Fibroblast of lung (primary cell): ENCODE results near the gene ARHGAP28. TPM values are rescaled to one million over a fixed set of nuclear protein-coding genes. Genes with fewer than 3 reads are reported as not detected.
"Not testable (repeated sequence)": the region's sequence is repeated elsewhere in the genome, so short reads cannot be mapped to it uniquely, and the experiment has no call there.

Experiments used
- DNase-seq, 2 donors: peaks; one replicate each; pipeline versions ENCODE4 v3.0.0 to v3.0.0-alpha.2; 2010; ENCODE audit warnings: low read depth in 2 of 2
- H2AFZ ChIP-seq: 2 replicates; pipeline ENCODE4 v1.5.1; 2012; ENCODE audit warnings: low read length, control low read depth, inconsistent platforms
- H3K27ac ChIP-seq: 2 replicates; pipeline ENCODE4 v1.5.1; 2011; ENCODE audit warnings: low read length, control low read depth; ENCODE audit not compliant: insufficient read depth
- H3K27me3 ChIP-seq: 2 replicates; pipeline ENCODE4 v1.5.1; 2011; ENCODE audit warnings: mild to moderate bottlenecking, low read length; ENCODE audit not compliant: control insufficient read depth, insufficient read depth
- H3K36me3 ChIP-seq: 2 replicates; pipeline ENCODE4 v1.5.1; 2011; ENCODE audit warnings: low read length; ENCODE audit not compliant: control insufficient read depth, insufficient read depth
- H3K4me1 ChIP-seq: 2 replicates; pipeline ENCODE4 v1.5.1; 2011; ENCODE audit warnings: low read length; ENCODE audit not compliant: control insufficient read depth, insufficient read depth; ENCODE audit errors: extremely low read depth
- H3K4me2 ChIP-seq: 2 replicates; pipeline ENCODE4 v1.5.1; 2011; ENCODE audit warnings: low read length, control low read depth; ENCODE audit not compliant: insufficient read depth; ENCODE audit errors: extremely low read depth
- H3K4me3 ChIP-seq, 4 experiments: fragments of 200-600 bp in 1 of 4; sonication (generic) in 1 of 4; replicated peaks in 1 of 4; 2 replicates each; pipeline ENCODE4 v1.5.1; 2011 to 2016; ENCODE audit warnings: low read length in 4 of 4, low read depth in 3 of 4, mild to moderate bottlenecking in 3 of 4, control low read depth in 2 of 4, inconsistent platforms in 1 of 4, mixed read lengths in 1 of 4; ENCODE audit not compliant: insufficient read depth in 1 of 4; ENCODE audit errors: control extremely low read depth in 1 of 4
- H3K79me2 ChIP-seq: 2 replicates; pipeline ENCODE4 v1.5.1; 2012; ENCODE audit warnings: mild to moderate bottlenecking, low read length, inconsistent platforms; ENCODE audit not compliant: control insufficient read depth, insufficient read depth
- H3K9ac ChIP-seq: 2 replicates; pipeline ENCODE4 v1.5.1; 2011; ENCODE audit warnings: mild to moderate bottlenecking, low read length, control low read depth; ENCODE audit not compliant: insufficient read depth
- H3K9me3 ChIP-seq: 2 replicates; pipeline ENCODE4 v1.5.1; 2012; ENCODE audit warnings: low read depth, low read length; ENCODE audit not compliant: control insufficient read depth, insufficient read depth
- H4K20me1 ChIP-seq: 2 replicates; pipeline ENCODE4 v1.5.1; 2011; ENCODE audit warnings: low read length; ENCODE audit not compliant: control insufficient read depth, insufficient read depth; ENCODE audit errors: extremely low read depth
- CTCF ChIP-seq, 2 donors: IDR thresholded peaks in 1 of 2; conservative IDR thresholded peaks in 1 of 2; 1 replicate in 1 of 2; 2 replicates in 1 of 2; pipeline ENCODE4 v1.5.1; 2011 to 2012; ENCODE audit warnings: low read length in 2 of 2, control low read depth in 1 of 2, inconsistent platforms in 1 of 2, low read depth in 1 of 2, mild to moderate bottlenecking in 1 of 2
- EZH2 ChIP-seq: IDR thresholded peaks from 2 replicates; pipeline ENCODE4 v1.5.1; 2012; ENCODE audit warnings: low read length, control low read depth, mild to moderate bottlenecking; ENCODE audit errors: missing control alignments
- polyA plus RNA-seq, 2 donors: library from polyadenylated mRNA; depleted of rRNA in 1 of 2; stranded (reverse) in 1 of 2; unstranded in 1 of 2; fragments of >200 nt; gene quantifications; 2 replicates each; pipeline ENCODE4 v1.2.1, GENCODE V29; 2011 to 2012; ENCODE audit warnings: missing spikeins in 1 of 2
- total RNA-seq: library from RNA; depleted of rRNA; stranded (reverse); fragments of >200 nt; gene quantifications from 2 replicates; pipeline ENCODE4 v1.2.1, GENCODE V29; 2014

The ARHGAP28 gene
- total and polyA plus RNA-seq, 2 donors (not counting 1 experiment from before 2014, with no cell fraction given), result 3.3 to 35.0 TPM

- no peak overlapping the region for H3K9ac ChIP-seq
- H2AFZ ChIP-seq, result no peak overlapping the region
- no peaks in the 10 kb centered on the region for H4K20me1 ChIP-seq
- H3K9me3 ChIP-seq, result no peaks in the 10 kb centered on the region
- H3K4me1 ChIP-seq, result no peaks in the 10 kb centered on the region
- H3K27me3 ChIP-seq, result no peaks in the 10 kb centered on the region
- peak in 1 of 2 donors; percentile 20 for DNase-seq
- no peak overlapping the region for H3K4me2 ChIP-seq
- no peak overlapping the region for H3K27ac ChIP-seq
- no peak for TF ChIP-seq CTCF (conservative IDR thresholded peaks at IDR 0.05 in 1 of 2, IDR thresholded peaks at IDR 0.05 in 1 of 2; ENCODE audit: low read depth in 1 of 2, low read length in 2 of 2)
- TF ChIP-seq EZH2, result no peak
- no peaks in the 10 kb centered on the region for H3K79me2 ChIP-seq
- no peaks in the 10 kb centered on the region for H3K36me3 ChIP-seq
- H3K4me3 ChIP-seq, result no peak overlapping the region
Measured at GRCh38 chr18:6837904-6838303, 108.4 kb downstream of the ARHGAP28 start.

DNA sequence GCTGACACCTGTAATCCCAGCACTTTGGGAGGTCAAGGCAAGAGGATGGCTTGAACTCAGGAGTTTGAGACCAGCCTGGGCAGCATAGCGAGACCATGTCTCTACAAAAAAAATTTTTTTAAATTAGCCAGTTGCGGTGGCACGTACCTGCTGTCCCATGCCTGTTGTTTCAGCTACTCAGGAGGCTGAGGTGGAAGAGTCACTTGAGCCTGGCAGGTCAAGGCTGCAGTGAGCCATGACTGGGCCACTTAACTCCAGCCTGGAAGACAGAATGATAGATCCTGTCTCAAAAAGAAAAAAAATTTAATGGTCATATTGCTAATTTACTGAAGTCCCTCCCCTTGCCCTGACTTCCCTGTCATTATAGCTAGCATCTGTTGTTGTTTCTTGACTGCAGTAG, 112.6 kb downstream of the ARHGAP28 start:
- H3K4me3 ChIP-seq, result no peak overlapping the region
- no peak overlapping the region for H3K9ac ChIP-seq
- H3K27ac ChIP-seq, result no peak overlapping the region
- H3K9me3 ChIP-seq, result no peaks in the 10 kb centered on the region
- no peaks in the 10 kb centered on the region for H4K20me1 ChIP-seq
- H3K4me2 ChIP-seq, result no peak overlapping the region
- H3K27me3 ChIP-seq, result no peaks in the 10 kb centered on the region
- no peaks in the 10 kb centered on the region for H3K4me1 ChIP-seq
- no peak overlapping the region for H2AFZ ChIP-seq
- no peaks in the 10 kb centered on the region for H3K36me3 ChIP-seq
- no peak for DNase-seq
- TF ChIP-seq CTCF (conservative IDR thresholded peaks at IDR 0.05 in 1 of 2, IDR thresholded peaks at IDR 0.05 in 1 of 2; ENCODE audit: low read depth in 1 of 2, low read length in 2 of 2) (no peak), EZH2 (no peak)
- H3K79me2 ChIP-seq, result no peaks in the 10 kb centered on the region

- TF ChIP-seq CTCF (conservative IDR thresholded peaks at IDR 0.05 in 1 of 2, IDR thresholded peaks at IDR 0.05 in 1 of 2; ENCODE audit: low read depth in 1 of 2, low read length in 2 of 2) (no peak), EZH2 (no peak)
- Histone ChIP-seq H2AFZ (no peak overlapping the region), H3K4me1 (no peaks in the 10 kb centered on the region), H3K79me2 (no peaks in the 10 kb centered on the region), H3K9me3 (no peaks in the 10 kb centered on the region), H3K27ac (no peak overlapping the region), H3K36me3 (no peaks in the 10 kb centered on the region), H3K4me3 (no peak overlapping the region), H3K27me3 (no peaks in the 10 kb centered on the region), H3K9ac (no peak overlapping the region), H4K20me1 (no peaks in the 10 kb centered on the region), H3K4me2 (no peak overlapping the region)
- no peak for DNase-seq
Measured at GRCh38 chr18:6843308-6843707, 113.8 kb downstream of the ARHGAP28 start.

- H2AFZ ChIP-seq, H3K9me3 ChIP-seq, H3K79me2 ChIP-seq, DNase-seq, H3K4me1 ChIP-seq, H3K4me2 ChIP-seq, H3K9ac ChIP-seq, H3K27me3 ChIP-seq, H3K27ac ChIP-seq, H3K36me3 ChIP-seq, H3K4me3 ChIP-seq, H4K20me1 ChIP-seq: not testable (repeated sequence)
Measured at GRCh38 chr18:6845521-6845920, 116.0 kb downstream of the ARHGAP28 start.
